Femur (tissue), 1 donor: ENCODE results near the gene CIP2A.
"Not testable (repeated sequence)": the region's sequence is repeated elsewhere in the genome, so short reads cannot be mapped to it uniquely, and the experiment has no call there.

ENCODE experiments used
- DNase-seq: peaks from one replicate; pipeline ENCODE4 v3.0.0-alpha.2; 2017

CIP2A gene

DNA sequence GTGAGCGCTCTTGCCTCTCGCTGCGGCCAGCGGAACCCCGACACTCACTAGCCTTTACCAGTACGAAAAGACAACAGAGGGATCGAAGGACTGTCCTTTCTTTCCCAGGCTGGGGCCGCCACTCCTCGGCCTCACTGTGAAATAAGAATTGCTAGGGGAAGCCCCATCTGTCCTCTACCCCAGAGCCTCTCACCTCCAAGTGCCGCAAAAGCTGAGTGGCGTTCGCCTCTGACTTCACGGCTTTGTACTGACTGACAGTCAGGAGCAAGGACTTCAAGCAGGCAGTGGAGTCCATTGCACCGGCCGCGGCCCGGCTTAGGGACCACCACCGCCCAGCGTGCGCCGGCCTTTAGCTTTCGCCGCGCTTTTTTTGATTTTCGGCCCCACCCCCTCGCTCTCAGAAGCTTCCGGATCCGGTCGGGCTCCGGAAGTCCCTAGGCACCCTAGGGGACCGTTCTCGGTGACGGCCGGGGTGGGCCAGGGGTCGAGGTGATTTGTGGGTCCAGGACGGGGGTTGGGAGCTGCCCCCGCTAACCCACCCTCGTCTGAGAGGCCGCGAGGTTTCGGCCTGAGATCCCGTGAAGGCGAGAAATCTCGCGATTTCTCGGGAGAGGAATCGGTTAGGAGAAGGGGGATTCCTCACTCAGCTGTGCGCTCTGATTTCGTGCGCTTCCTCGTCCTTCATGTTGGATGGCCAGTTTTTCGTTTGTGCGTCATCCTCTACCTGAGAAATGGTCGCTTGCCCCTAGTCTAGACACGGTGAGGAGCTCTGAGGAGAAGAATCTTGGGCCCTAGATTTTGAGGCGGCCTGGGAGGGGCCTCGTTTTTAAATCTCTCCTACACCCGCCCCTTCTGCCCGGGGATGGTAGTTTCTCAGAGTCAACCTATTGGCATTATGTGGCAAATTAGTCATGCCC lies at the start of gene CIP2A, which contains the start of gene DZIP3:
Gene CIP2A, minus strand, starts transcription at position 358 of the 917 bp plus-strand sequence. Its CDS starts 63 bp downstream, at position 295.
Gene DZIP3, plus strand, starts transcription at position 642 of the 917 bp plus-strand sequence. CDS start 15,685 bp downstream, outside the sequence.
- peak; percentile 96 for DNase-seq

GRCh38 chr3:108629974-108630373 lies 40.7 kb upstream of the CIP2A start:
- DNase-seq: no peak

DNA sequence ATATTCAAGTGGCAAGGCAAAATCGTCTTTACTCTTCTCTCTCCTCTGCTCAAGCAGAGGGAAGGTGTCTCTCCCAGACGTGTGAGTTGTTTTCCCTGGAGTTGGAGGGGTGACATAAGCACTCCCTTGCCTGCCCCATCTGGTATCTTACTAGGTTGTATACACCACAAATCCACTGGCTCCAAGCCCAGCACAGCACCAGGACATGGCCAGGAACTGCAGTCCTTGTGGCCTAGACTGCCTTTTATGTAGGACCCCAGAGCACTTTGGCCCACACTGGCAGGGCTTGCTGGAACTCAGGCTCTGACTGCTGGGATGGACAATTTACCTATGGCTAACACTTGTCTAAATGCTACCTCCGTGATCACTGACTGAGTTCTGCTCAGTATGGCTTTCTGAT lies 34.3 kb upstream of the CIP2A start:
- no peak for DNase-seq

- DNase-seq: no peak
These were observed 31.0 kb upstream of the CIP2A start for GRCh38 chr3:108620250-108620649.

DNA sequence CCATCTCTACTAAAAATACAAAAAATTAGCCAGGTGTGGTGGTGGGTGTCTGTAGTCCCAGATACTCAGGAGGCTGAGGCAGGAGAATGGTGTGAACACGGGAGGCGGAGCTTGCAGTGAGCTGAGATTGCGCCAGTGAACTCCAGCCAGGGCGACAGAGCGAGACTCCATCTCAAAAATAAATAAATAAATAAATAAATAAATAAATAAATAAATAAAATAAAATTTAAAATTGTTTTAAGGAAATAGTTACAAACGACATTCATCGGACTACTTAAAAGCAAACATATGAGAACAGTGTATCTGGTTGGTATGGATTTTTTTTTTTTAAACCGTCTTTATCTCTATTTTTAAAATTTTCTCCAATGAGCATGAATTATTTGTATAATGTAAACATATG lies 26.9 kb upstream of the CIP2A start:
- not testable (repeated sequence) for DNase-seq

DNA sequence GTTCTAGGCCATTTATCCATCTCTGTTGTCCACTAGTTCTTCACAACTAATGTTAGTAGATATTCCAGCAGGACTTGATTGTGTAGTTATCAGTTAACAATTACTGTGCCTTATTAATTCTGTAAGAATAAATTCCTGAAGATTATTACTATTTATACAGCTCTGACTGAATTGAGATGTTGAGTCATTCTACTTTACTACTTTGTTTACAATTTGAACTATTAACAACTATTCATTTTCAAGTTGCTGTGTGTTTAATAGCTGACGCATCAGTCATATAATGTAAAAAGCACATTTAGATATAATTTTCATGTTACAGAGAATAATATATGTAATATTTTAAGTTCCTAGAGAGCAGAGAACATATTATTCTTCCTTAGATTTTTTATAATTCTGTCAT lies 21.4 kb upstream of the CIP2A start:
- no peak for DNase-seq

GRCh38 chr3:108608750-108609149 lies 19.5 kb upstream of the CIP2A start:
- no peak for DNase-seq

DNA sequence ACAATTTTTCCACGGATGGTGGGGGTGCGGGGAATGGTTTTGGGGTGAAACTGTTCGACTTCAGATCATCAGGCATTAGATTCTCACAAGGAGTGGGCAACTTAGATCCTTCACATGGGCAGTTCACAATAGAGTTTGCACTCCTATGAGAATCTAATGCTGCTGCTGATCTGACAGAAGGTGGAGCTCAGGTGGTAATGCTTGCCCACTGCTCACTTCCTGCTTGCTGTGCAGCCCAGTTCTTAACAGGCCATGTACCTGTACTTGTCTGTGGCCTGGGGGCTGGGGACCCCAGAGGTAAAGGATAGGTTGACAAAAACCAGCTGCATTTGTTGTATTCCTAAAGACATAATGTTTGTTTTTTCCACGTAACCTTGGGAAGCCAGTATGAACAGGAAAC lies 16.3 kb upstream of the CIP2A start:
- DNase-seq: no peak

- DNase-seq: no peak
These were observed 15.8 kb upstream of the CIP2A start for GRCh38 chr3:108605028-108605427.

DNA sequence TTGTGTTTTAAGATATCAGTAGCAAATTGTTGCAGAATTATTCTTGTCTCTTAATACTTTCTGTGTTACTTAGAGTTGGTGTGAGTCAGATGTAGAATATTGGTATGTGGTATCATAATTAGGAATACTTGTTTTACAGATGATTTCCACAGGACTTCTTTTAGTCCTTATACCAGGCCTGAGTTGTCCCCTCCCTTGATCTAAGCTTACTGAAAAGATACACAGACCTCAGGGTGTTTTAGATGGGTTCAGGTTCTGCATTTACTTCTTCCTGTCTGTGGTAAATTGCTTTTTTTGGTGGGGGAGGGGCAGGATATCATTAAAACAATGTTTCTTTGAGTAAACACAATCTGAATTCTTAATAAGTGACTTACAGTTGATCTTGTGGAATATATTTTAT lies 14.5 kb upstream of the CIP2A start:
- DNase-seq: no peak

- no peak for DNase-seq
These were observed 13.7 kb upstream of the CIP2A start for GRCh38 chr3:108602935-108603294.

- no peak for DNase-seq
These were observed 13.2 kb upstream of the CIP2A start for GRCh38 chr3:108602249-108602934.

DNA sequence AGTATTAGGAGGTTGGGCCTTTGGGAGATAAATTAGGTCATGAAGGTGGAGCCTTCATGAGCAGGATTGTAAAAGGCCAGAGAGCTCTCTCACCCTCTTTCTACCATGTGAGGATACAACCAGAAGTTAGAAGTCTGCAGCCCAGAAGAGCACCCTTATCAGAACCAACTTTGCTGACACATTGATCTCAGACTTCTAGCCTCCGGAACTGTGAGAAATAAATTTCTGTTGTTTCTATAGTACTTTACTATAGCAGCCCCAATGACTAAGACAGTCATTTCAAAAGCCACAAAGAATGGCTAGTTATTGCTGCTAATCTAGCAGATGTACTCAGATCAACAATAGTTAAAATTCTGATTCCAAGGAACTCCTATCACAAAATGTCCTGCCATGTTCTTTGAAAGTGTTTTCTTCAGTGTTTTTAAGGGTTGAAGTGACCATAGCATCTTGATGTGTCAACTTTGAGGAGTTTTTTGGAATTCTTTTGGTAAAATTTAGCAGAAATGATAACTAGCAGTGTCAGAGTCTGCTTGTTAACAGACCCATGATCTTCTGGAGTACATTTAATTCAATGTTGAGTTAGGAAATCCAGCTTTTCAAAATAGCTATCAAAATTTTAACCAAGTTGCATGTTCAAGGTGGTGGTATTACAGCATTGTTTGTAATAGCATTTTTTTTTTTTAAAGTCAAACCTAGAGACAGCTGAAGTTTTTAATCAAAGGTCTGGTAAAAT lies 10.6 kb upstream of the CIP2A start:
- no peak for DNase-seq

- DNase-seq: no peak
These were observed 9.1 kb upstream of the CIP2A start for GRCh38 chr3:108598375-108598774.

DNA sequence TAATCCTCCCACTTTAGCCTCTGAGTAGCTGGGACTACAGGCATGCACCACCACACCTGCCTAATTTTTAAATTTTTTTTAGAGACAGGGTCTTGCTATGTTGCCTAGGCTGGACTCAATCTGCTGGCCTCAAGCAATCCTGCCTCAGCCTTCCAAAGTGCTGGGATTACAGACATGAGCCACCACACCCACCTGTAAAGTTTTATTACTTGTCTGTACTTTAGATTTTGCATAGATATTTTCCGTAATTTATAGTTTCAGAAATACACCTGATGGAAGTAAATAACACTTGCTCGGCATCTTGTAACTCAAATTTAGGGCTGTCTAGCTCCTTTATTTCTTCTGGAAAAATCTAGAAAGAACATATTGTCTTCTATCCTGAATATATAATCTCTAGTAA lies 6.1 kb upstream of the CIP2A start:
- no peak for DNase-seq

DNA sequence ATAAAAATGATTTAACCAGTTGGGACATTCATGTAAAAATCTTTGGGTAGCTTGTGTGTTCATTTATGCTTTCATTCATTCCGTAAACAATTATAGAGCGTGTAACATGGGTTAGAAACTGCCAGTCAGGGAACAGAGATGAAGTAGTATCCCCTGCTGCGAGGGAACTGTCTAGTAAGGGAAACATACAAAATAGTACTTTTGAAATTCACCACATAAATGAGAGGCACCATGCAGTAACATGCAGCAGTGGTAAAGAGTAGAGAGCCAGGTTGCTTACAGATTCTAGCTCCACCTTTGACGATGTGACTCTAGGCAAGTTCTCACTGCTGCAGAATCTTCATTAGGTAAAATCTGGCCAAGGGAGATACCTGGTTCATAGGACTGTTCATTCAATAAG lies 1.2 kb upstream of the CIP2A start:
- DNase-seq: no peak

DNA sequence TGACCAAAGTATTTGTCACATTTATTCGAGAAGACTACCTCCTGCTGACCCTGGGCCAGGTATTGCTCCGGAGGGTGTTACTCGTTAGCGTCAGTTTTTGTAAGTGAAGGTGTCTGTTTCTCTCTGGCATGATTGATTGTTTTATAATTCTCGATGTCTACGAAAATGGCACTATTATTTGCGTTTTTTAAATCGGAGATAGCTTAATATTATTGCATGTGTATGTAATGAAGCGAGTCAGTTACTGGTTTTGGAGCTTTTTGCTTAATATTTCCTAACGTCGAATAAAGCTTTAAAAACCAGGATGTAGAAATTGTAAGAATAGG lies 723 bp upstream of the CIP2A start:
- no peak for DNase-seq

DNA sequence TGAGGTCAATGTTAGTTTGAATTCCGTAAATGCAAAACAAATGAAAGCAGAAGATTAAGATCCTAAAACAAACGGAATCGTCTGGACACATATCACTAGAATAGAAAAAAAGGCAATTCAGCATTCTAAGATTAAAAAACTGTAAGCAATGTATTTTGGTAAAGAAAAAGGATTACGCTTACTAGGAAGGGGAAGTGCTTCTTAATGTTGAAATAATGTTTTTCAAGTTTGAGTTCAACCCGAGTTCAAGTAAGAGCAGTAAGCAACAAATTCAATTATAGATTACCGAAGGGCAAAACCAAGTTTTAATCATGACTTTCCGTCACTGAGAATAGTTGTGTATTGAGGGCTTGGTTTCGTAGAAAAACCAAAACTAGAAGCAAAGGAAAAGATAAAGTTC lies 637 bp downstream of the CIP2A start:
- DNase-seq: no peak

- no peak for DNase-seq
These were observed 11.2 kb downstream of the CIP2A start for GRCh38 chr3:108578064-108578463.

DNA sequence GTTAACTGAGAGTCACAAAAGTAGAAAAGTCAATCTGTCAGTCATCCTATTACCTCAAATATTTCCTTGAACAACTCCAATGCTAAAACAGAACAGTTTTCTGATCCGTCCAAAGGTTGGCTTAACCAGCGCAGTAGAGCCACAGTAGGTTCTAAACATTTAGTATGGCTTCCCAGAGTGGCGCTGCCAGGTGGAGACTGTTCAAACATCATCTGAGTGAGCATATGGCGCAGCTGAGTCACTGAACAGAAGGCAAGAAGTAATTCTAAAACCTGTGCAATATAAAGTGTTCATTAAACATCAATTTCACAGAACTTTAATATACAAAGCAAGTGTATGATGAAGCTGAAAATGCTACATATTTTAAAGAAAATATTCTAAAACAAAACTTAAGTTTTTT lies 19.9 kb downstream of the CIP2A start:
- no peak for DNase-seq

GRCh38 chr3:108566599-108566998 lies 22.6 kb downstream of the CIP2A start:
- DNase-seq: no peak

GRCh38 chr3:108565506-108565905 lies 23.7 kb downstream of the CIP2A start:
- no peak for DNase-seq

GRCh38 chr3:108564564-108564963 lies 24.7 kb downstream of the CIP2A start:
- DNase-seq: no peak

GRCh38 chr3:108562565-108562964 lies 26.7 kb downstream of the CIP2A start:
- DNase-seq: no peak
